Kidney (tissue), 14 donors: ENCODE results near the gene WNT7A. TPM values are rescaled to one million over a fixed set of nuclear protein-coding genes. Genes with fewer than 3 reads are reported as not detected.

Source experiments
- DNase-seq, 5 donors: peaks; one replicate each; pipeline ENCODE4 v3.0.0-alpha.2; 2013 to 2020
- FAIRE-seq: peaks from 2 replicates; lab custom pipeline; 2012; peaks lifted over from hg19 to GRCh38; lab: Jason Lieb, UNC
- H3K27ac ChIP-seq, 2 donors: one replicate each; pipeline ENCODE4 v1.7.0; 2013; ENCODE audit warnings: low read depth in 2 of 2, low read length in 2 of 2, inconsistent platforms in 1 of 2
- H3K27me3 ChIP-seq: one replicate; pipeline ENCODE4 v1.7.1; 2013; ENCODE audit warnings: low read length, inconsistent platforms; ENCODE audit not compliant: control insufficient read depth, insufficient read depth
- H3K36me3 ChIP-seq, 3 donors: one replicate each; pipeline versions ENCODE4 v1.7.0 to v1.7.1; 2013; ENCODE audit warnings: low read length in 3 of 3, control low read depth in 1 of 3, inconsistent platforms in 1 of 3; ENCODE audit not compliant: insufficient read depth in 3 of 3, control insufficient read depth in 2 of 3
- H3K4me1 ChIP-seq, 3 donors: one replicate each; pipeline versions ENCODE4 v1.7.0 to v1.7.1; 2013; ENCODE audit warnings: low read length in 3 of 3, inconsistent platforms in 1 of 3, low read depth in 1 of 3; ENCODE audit not compliant: control insufficient read depth in 2 of 3, insufficient read depth in 2 of 3
- H3K4me3 ChIP-seq, 3 donors: one replicate each; pipeline versions ENCODE4 v1.7.0 to v1.8.1; 2013; ENCODE audit warnings: low read length in 3 of 3, control low read depth in 1 of 3, inconsistent platforms in 1 of 3
- H3K9ac ChIP-seq, 3 donors: one replicate each; pipeline versions ENCODE4 v1.7.0 to v1.7.1; 2013; ENCODE audit warnings: low read length in 3 of 3, control low read depth in 1 of 3, inconsistent platforms in 1 of 3
- H3K9me3 ChIP-seq, 3 donors: one replicate each; pipeline versions ENCODE4 v1.7.0 to v1.7.1; 2013; ENCODE audit warnings: low read length in 3 of 3, control low read depth in 1 of 3, inconsistent platforms in 1 of 3; ENCODE audit not compliant: control insufficient read depth in 2 of 3, insufficient read depth in 1 of 3
- CTCF ChIP-seq: IDR thresholded peaks from 3 replicates; pipeline ENCODE4 v1.5.1; 2012; ENCODE audit warnings: mild to moderate bottlenecking, moderate library complexity, borderline replicate concordance; ENCODE audit not compliant: insufficient read depth; ENCODE audit errors: extremely low read depth
- intact Hi-C: fragments of 100-400 bp; cut with DNase I; formaldehyde crosslinking; loops from one replicate; pipeline ENCODE4 v1.11.1; 2022
- polyA plus RNA-seq: library from polyadenylated mRNA; stranded (reverse); fragments of 350-450 nt; fragmentation: Illumina TruSeq; extraction: RNeasy Lipid Tissue Mini Kit (QIAGEN cat#74804); gene quantifications from one replicate; pipeline ENCODE4 v1.2.3, GENCODE V29; 2014; ENCODE audit warnings: low read depth, low replicate concordance; ENCODE audit not compliant: insufficient read depth
- total RNA-seq: library from RNA; stranded (reverse); fragmentation: NEBNext Ultra II Directional; extraction: Animal tissue kit (Norgen Biotek cat#: 25700); gene quantifications from one replicate; pipeline ENCODE4 v1.2.1, GENCODE V29; 2021
- donor health status: control.
- donor health status: control.
- donor health status: control.
- donor health status: control.
- donor health status: control.
- donor health status: DM: yes; HTN: yes; CAD: no.
- donor health status: Normal renal cell carcinoma (clear cell type).

The WNT7A gene
- total and polyA plus RNA-seq, 2 donors from 2014 or later: 0.13 to 3.3 TPM

DNA sequence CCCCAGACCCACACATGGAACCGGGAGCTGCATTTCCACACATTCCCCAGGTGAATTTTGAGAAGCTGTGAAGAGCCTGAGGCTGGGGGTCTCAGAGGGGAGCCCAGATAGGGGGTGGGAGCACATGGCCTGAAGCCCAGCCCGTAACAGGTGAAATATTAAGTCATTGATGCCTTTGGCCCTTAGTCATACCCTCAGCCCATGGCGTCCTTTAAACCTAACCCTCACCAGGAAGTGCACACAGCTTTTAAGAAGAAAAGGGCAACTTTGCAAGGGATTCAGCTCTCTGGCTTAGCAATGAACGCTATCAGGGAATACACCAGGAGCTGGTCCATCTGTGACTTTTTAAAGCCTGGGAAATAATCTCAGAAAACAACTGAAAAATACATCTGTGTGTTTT, 40.6 kb downstream of the WNT7A start:
- Histone ChIP-seq H3K9ac (no peak overlapping the region), H3K4me3 (no peak overlapping the region), H3K4me1 (no peaks in the 10 kb centered on the region), H3K27me3 (no peaks in the 10 kb centered on the region), H3K36me3 (no peaks in the 10 kb centered on the region), H3K27ac (no peak overlapping the region), H3K9me3 (no peaks in the 10 kb centered on the region)
- FAIRE-seq (no peak), DNase-seq (no peak)
- no peak for TF ChIP-seq CTCF
- intact Hi-C loops: no loop called here

DNA sequence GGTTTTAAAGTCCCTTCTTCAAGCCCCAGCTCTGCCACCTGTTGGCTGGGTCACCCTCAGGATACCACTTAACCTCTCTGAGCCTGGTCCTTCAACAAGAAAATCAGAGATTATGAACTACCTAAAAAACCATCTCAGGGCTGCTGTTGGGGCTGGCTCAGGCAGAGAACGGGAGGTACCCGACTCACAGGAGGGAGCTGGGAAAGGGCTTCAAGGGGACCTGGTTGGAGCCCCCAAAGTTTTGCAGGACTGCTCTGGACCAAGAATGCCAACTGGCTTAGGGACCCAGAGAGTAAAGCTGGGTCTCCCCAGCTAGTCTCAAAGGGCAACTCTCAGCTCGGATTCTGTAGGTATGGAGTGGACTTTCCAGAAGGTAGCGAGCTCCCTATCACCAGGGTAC, 41.5 kb downstream of the WNT7A start:
- H3K4me1 ChIP-seq: no peaks in the 10 kb centered on the region
- intact Hi-C loops: no loop called here

GRCh38 chr3:13837751-13838150, 42.1 kb downstream of the WNT7A start:
- no peaks in the 10 kb centered on the region for H3K27me3 ChIP-seq
- H3K27ac ChIP-seq: no peak overlapping the region
- TF ChIP-seq CTCF: no peak
- H3K36me3 ChIP-seq: no peaks in the 10 kb centered on the region
- no peaks in the 10 kb centered on the region for H3K4me1 ChIP-seq
- no peaks in the 10 kb centered on the region for H3K9me3 ChIP-seq
- no peak for DNase-seq
- H3K4me3 ChIP-seq: no peak overlapping the region
- H3K9ac ChIP-seq: no peak overlapping the region
- intact Hi-C loops: no loop called here
- FAIRE-seq: no peak

More for the DNA sequence above, 41.5 kb downstream of the WNT7A start:
- no peak overlapping the region for H3K4me3 ChIP-seq
- H3K27ac ChIP-seq: no peak overlapping the region
- H3K9ac ChIP-seq: no peak overlapping the region
- no peak for TF ChIP-seq CTCF
- no peaks in the 10 kb centered on the region for H3K9me3 ChIP-seq
- H3K27me3 ChIP-seq: no peaks in the 10 kb centered on the region
- no peaks in the 10 kb centered on the region for H3K36me3 ChIP-seq
- no peak for DNase-seq
- FAIRE-seq: no peak
